Heart left ventricle (tissue), 16 donors: ENCODE data around the gene NPY2R. TPM values are rescaled to one million over a fixed set of nuclear protein-coding genes. Genes with fewer than 3 reads are reported as not detected.

ENCODE experiments used
- ATAC-seq, 4 donors: fragments of 200-7000 bp; cut with Tn5 transposase; one replicate each; pipeline ENCODE4 v1.9.1; 2020 to 2022; ENCODE audit warnings: moderate library complexity in 4 of 4, mild to moderate bottlenecking in 3 of 4, moderate number of reproducible peaks in 1 of 4
- DNase-seq, 5 donors: peaks; one replicate each; pipeline ENCODE4 v3.0.0-alpha.2; 2020
- H3K27ac ChIP-seq, 12 donors: fragments of 200-600 bp; sonication (generic) in 4 of 12; one replicate each; pipeline versions ENCODE4 v1.5.0 to v1.8.0; 2016 to 2022; ENCODE audit warnings: mild to moderate bottlenecking in 2 of 12
- H3K27me3 ChIP-seq, 9 donors: fragments of 200-600 bp; sonication (generic) in 2 of 9; one replicate each; pipeline versions ENCODE4 v1.5.1 to v1.8.0; 2016 to 2022; ENCODE audit warnings: mild to moderate bottlenecking in 3 of 9
- H3K36me3 ChIP-seq, 9 donors: fragments of 200-600 bp; sonication (generic) in 2 of 9; one replicate each; pipeline versions ENCODE4 v1.5.0 to v1.8.0; 2018 to 2022; ENCODE audit warnings: mild to moderate bottlenecking in 2 of 9
- H3K4me1 ChIP-seq, 12 donors: fragments of 200-600 bp; sonication (generic) in 4 of 12; one replicate each; pipeline versions ENCODE4 v1.5.0 to v1.8.0; 2016 to 2022; ENCODE audit warnings: mild to moderate bottlenecking in 3 of 12
- H3K4me3 ChIP-seq, 12 donors: fragments of 200-600 bp; sonication (generic) in 4 of 12; one replicate each; pipeline versions ENCODE4 v1.5.0 to v1.8.0; 2017 to 2022; ENCODE audit warnings: mild to moderate bottlenecking in 9 of 12, moderate library complexity in 4 of 12
- H3K9me3 ChIP-seq, 12 donors: fragments of 200-600 bp; sonication (generic) in 4 of 12; one replicate each; pipeline versions ENCODE4 v1.5.0 to v1.8.0; 2016 to 2022; ENCODE audit warnings: mild to moderate bottlenecking in 1 of 12
- CTCF ChIP-seq, 12 donors: fragments of 200-600 bp; sonication (generic) in 4 of 12; IDR thresholded peaks; one replicate each; pipeline versions ENCODE4 v1.5.0 to v1.8.0; 2018 to 2022; ENCODE audit warnings: antibody characterized with exemption in 12 of 12, mild to moderate bottlenecking in 5 of 12
- POLR2A ChIP-seq, 2 donors: fragments of 450-650 bp; IDR thresholded peaks; one replicate each; pipeline ENCODE4 v1.6.1; 2017; ENCODE audit warnings: antibody characterized with exemption in 2 of 2, mild to moderate bottlenecking in 2 of 2, moderate library complexity in 2 of 2
- WGBS, 4 donors: extraction: QIAGEN DNeasy Blood & Tissue Kit in 2 of 4; methylation state at CpG; one replicate each; pipeline versions ENCODE4 v1.1.5 to v1.1.7; 2013 to 2018; 5-methylcytosine and 5-hydroxymethylcytosine counted together
- intact Hi-C, 10 donors: fragments of 100-400 bp; cut with DNase I; formaldehyde crosslinking; loops; one replicate each; pipeline versions ENCODE4 v1.11.1 to v1.14.2; 2022
- polyA plus RNA-seq, 2 donors: library from polyadenylated mRNA; stranded (reverse); fragments of 200-250 nt; gene quantifications; one replicate each; pipeline ENCODE4 v1.2.3, GENCODE V29; 2013
- total RNA-seq, 9 donors: library from RNA; depleted of rRNA in 2 of 9; stranded (reverse); fragments of >200 nt in 2 of 9; fragmentation: NEBNext Ultra II Directional in 3 of 9; extraction: Animal tissue kit (Norgen Biotek cat#: 25700) in 3 of 9; gene quantifications; one replicate each; pipeline versions ENCODE4 v1.1.0 to v1.2.4, GENCODE V29; 2016 to 2023
- donor health status: ischemic (EF 13 %, LVEDD 7.1; RV severe dilation, severe dysfunction).
- donor health status: healthy with polysubstance abuse.
- donor health status: DM: no; HTN: yes; CAD: no.
- donor health status: DM: no; HTN: no; CAD: no.
- donor health status: ischemic (EF 25% LVEDD 6.9; RV normal size, moderate dysfunction).
- donor health status: ischemic (EF 25% LVEDD 5.7; RV mildly dilated, moderate dysfunction).
- donor health status: healthy.
- donor health status: DM: yes; HTN: yes; CAD: no.
- donor health status: ischemic (EF 35%, LVEDD 5.7; RV mildly dilated, moderate dysfunction).
- donor health status: nonischemic (EF 11% LVEDD 7.7; RV severe dilation, severe dysfunction).
- donor health status: DM: yes; HTN: yes; CAD: no.
- donor health status: PGD.
- donor health status: ischemic (EF 29% LVEDD 5.4; RV normal size, mild dysfunction).
- donor health status: nonischemic (EF 23%, LVEDD 6.1; RV moderate dilation, normal function).

The NPY2R gene
- total and polyA plus RNA-seq, 11 donors, result not detected

- DNase-seq (no peak), ATAC-seq (no peak)
- Histone ChIP-seq H3K4me3 (no peak overlapping the region), H3K9me3 (peaks cover 0 to 13% (median 0%) of the 10 kb centered on the region in 12 donors), H3K36me3 (no peaks in the 10 kb centered on the region), H3K27me3 (no peaks in the 10 kb centered on the region), H3K27ac (no peak overlapping the region), H3K4me1 (no peaks in the 10 kb centered on the region)
- intact Hi-C loops, result no loop called here
- TF ChIP-seq CTCF (IDR thresholded peaks at IDR 0.05) (no peak), POLR2A (IDR thresholded peaks at IDR 0.05) (no peak)
- WGBS, 4 donors, result 88 to 89% (median 89%) methylated on average over 1 of the region's 1 CpG
These were observed 33.8 kb upstream of the NPY2R start for GRCh38 chr4:155174668-155175067.

DNA sequence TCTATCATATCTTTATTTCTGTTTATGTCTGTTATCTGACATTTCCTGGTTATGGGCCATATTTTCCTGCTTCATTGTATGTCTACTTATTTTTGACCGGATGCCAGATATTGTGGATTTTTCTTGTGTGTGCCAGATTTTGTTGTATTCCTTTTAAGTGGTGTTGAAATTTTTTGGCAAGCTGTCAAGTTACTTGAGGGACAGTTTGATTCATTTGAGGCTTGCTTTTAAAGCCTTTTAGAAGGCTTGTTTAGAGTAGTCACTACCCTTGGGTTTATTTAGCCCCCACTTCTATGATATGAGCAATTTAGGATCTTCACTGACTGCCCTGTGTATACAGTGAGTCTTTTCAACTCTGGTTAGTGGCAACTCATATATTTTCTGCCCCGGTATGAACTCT lies 29.2 kb upstream of the NPY2R start:
- DNase-seq, result no peak
- Histone ChIP-seq H3K9me3 (peaks cover 0 to 12% (median 0%) of the 10 kb centered on the region in 12 donors), H3K27ac (no peak overlapping the region), H3K27me3 (no peaks in the 10 kb centered on the region), H3K4me1 (no peaks in the 10 kb centered on the region), H3K4me3 (no peak overlapping the region), H3K36me3 (no peaks in the 10 kb centered on the region)
- no peak for ATAC-seq
- TF ChIP-seq CTCF (IDR thresholded peaks at IDR 0.05), result no peak
- no peak for TF ChIP-seq POLR2A (IDR thresholded peaks at IDR 0.05)
- intact Hi-C loops, result no loop called here
- WGBS, 4 donors, result 45 to 60% (median 54%) methylated on average over 2 of the region's 2 CpGs

GRCh38 chr4:155186972-155187371 lies 21.5 kb upstream of the NPY2R start:
- H3K4me3 ChIP-seq, result no peak overlapping the region
- no peaks in the 10 kb centered on the region for H3K27me3 ChIP-seq
- ATAC-seq (no peak), DNase-seq (no peak)
- no peak overlapping the region for H3K27ac ChIP-seq
- intact Hi-C loops, result no loop called here
- no peaks in the 10 kb centered on the region for H3K36me3 ChIP-seq
- H3K4me1 ChIP-seq, result no peaks in the 10 kb centered on the region
- no peaks in the 10 kb centered on the region for H3K9me3 ChIP-seq
- 77 to 91% (median 84%) methylated on average over 2 of the region's 2 CpGs for WGBS, 4 donors
- TF ChIP-seq CTCF (IDR thresholded peaks at IDR 0.05) (no peak), POLR2A (IDR thresholded peaks at IDR 0.05) (no peak)

DNA sequence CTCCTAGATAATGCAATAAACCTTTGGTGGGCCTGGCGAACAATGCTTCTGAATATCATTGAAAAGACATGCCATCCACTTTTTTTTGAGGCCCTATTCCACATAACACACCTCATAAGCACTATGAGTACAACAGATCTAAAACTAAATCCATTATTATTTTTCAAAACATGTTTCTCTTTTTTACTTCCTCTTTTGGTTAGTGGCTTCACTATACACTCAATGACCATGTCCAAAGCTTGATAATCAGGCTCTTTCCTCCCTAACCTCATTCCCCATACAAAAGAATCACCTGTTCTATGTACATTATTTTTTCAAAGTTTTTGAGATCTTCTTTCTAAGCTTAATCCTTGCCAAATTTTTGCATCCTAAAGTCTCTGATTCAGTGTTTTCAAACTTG lies 20.4 kb upstream of the NPY2R start:
- Histone ChIP-seq H3K4me1 (no peaks in the 10 kb centered on the region), H3K36me3 (no peaks in the 10 kb centered on the region), H3K4me3 (no peak overlapping the region), H3K9me3 (no peaks in the 10 kb centered on the region), H3K27me3 (no peaks in the 10 kb centered on the region), H3K27ac (no peak overlapping the region)
- no peak for TF ChIP-seq CTCF (IDR thresholded peaks at IDR 0.05)
- TF ChIP-seq POLR2A (IDR thresholded peaks at IDR 0.05), result no peak
- ATAC-seq, result no peak
- DNase-seq, result no peak
- WGBS, 4 donors, result 0 to 79% (median 34%) methylated on average over 1 of the region's 1 CpG
- intact Hi-C loops, result no loop called here
